Ureter (tissue), 1 donor: ENCODE measurements around the gene PDCD6IP. TPM values are rescaled to one million over a fixed set of nuclear protein-coding genes. Genes with fewer than 3 reads are reported as not detected.
"Not testable (repeated sequence)": the region's sequence is repeated elsewhere in the genome, so short reads cannot be mapped to it uniquely, and the experiment has no call there.

Experiments
- DNase-seq: peaks from one replicate; pipeline ENCODE4 v3.0.0-alpha.2; 2020; ENCODE audit warnings: low spot score
- total RNA-seq: library from RNA; stranded (reverse); gene quantifications from one replicate; pipeline ENCODE4 v1.2.4, GENCODE V29; 2023
- donor health status: DM: yes; HTN: yes; CAD: no.

PDCD6IP gene
- total RNA-seq, 1 donor from 2014 or later: 211 TPM

GRCh38 chr3:33792167-33792892 is 6.1 kb upstream of the PDCD6IP start:
- no peak for DNase-seq

GRCh38 chr3:33795131-33795530 is 3.3 kb upstream of the PDCD6IP start:
- DNase-seq: no peak

GRCh38 chr3:33795856-33796536 is 2.4 kb upstream of the PDCD6IP start:
- no peak for DNase-seq

GRCh38 chr3:33798113-33798417 is 365 bp upstream of the PDCD6IP start:
- DNase-seq: no peak

GRCh38 chr3:33799202-33799551 is 747 bp downstream of the PDCD6IP start:
- no peak for DNase-seq

GRCh38 chr3:33803252-33803651 is 4.8 kb downstream of the PDCD6IP start:
- DNase-seq: no peak

GRCh38 chr3:33803894-33804526 is 5.6 kb downstream of the PDCD6IP start:
- no peak for DNase-seq

GRCh38 chr3:33807191-33807590 is 8.8 kb downstream of the PDCD6IP start:
- DNase-seq: no peak

GRCh38 chr3:33808559-33808958 is 10.1 kb downstream of the PDCD6IP start:
- no peak for DNase-seq

GRCh38 chr3:33810545-33810944 is 12.1 kb downstream of the PDCD6IP start:
- DNase-seq: no peak

GRCh38 chr3:33821989-33822388 is 23.6 kb downstream of the PDCD6IP start:
- DNase-seq: no peak

- no peak for DNase-seq
Measured at GRCh38 chr3:33823821-33824220, 25.4 kb downstream of the PDCD6IP start.

- DNase-seq: no peak
Measured at GRCh38 chr3:33825111-33825510, 26.7 kb downstream of the PDCD6IP start.

- DNase-seq: no peak
Measured at GRCh38 chr3:33826206-33826605, 27.8 kb downstream of the PDCD6IP start.

- DNase-seq: no peak
Measured at GRCh38 chr3:33826688-33827087, 28.3 kb downstream of the PDCD6IP start.

- no peak for DNase-seq
Measured at GRCh38 chr3:33829720-33830119, 31.3 kb downstream of the PDCD6IP start.

GRCh38 chr3:33831053-33831452 is 32.6 kb downstream of the PDCD6IP start:
- no peak for DNase-seq

- DNase-seq: no peak
Measured at GRCh38 chr3:33833408-33834095, 35.1 kb downstream of the PDCD6IP start.

- no peak for DNase-seq
Measured at GRCh38 chr3:33834096-33834453, 35.6 kb downstream of the PDCD6IP start.

- not testable (repeated sequence) for DNase-seq
Measured at GRCh38 chr3:33837182-33837581, 38.8 kb downstream of the PDCD6IP start.

- no peak for DNase-seq
Measured at GRCh38 chr3:33839283-33839682, 40.9 kb downstream of the PDCD6IP start.

GRCh38 chr3:33840179-33840578 is 41.7 kb downstream of the PDCD6IP start:
- DNase-seq: no peak
